ENCODE results near the gene HEPN1.

HEPN1 gene

GRCh38 chr11:124918950-124919349 lies at the start of gene HEPN1:
Gene HEPN1, plus strand, starts transcription at chr11:124919250.
- no peak for DNase-seq (ENCODE audit: low read depth)
- no peak for TF ChIP-seq POLR2A (IDR thresholded peaks at IDR 0.05; ENCODE audit: extremely low read depth, insufficient read length)
- no peak for TF ChIP-seq MYC (IDR thresholded peaks at IDR 0.05; ENCODE audit: low read depth, low read length)
- no peak for TF ChIP-seq MAX (IDR thresholded peaks at IDR 0.05; ENCODE audit: low read depth, low read length)
- H3K4me3 ChIP-seq (ENCODE audit: low read depth, low read length): no peak within 1 kb of the TSS

GRCh38 chr11:124869331-124869730 lies 49.7 kb upstream of the HEPN1 start:
- no peak overlapping the region for H3K4me3 ChIP-seq (ENCODE audit: low read depth, low read length)
- TF ChIP-seq MYC (IDR thresholded peaks at IDR 0.05; ENCODE audit: low read depth, low read length) (no peak), POLR2A (IDR thresholded peaks at IDR 0.05; ENCODE audit: extremely low read depth, insufficient read length) (no peak), MAX (IDR thresholded peaks at IDR 0.05; ENCODE audit: low read depth, low read length) (no peak)
- TF ChIP-seq, protein P1, sequence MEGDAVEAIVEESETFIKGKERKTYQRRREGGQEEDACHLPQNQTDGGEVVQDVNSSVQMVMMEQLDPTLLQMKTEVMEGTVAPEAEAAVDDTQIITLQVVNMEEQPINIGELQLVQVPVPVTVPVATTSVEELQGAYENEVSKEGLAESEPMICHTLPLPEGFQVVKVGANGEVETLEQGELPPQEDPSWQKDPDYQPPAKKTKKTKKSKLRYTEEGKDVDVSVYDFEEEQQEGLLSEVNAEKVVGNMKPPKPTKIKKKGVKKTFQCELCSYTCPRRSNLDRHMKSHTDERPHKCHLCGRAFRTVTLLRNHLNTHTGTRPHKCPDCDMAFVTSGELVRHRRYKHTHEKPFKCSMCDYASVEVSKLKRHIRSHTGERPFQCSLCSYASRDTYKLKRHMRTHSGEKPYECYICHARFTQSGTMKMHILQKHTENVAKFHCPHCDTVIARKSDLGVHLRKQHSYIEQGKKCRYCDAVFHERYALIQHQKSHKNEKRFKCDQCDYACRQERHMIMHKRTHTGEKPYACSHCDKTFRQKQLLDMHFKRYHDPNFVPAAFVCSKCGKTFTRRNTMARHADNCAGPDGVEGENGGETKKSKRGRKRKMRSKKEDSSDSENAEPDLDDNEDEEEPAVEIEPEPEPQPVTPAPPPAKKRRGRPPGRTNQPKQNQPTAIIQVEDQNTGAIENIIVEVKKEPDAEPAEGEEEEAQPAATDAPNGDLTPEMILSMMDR (IDR thresholded peaks at IDR 0.05; ENCODE audit: low read depth, low read length): no peak
- DNase-seq (ENCODE audit: low read depth): no peak

DNA sequence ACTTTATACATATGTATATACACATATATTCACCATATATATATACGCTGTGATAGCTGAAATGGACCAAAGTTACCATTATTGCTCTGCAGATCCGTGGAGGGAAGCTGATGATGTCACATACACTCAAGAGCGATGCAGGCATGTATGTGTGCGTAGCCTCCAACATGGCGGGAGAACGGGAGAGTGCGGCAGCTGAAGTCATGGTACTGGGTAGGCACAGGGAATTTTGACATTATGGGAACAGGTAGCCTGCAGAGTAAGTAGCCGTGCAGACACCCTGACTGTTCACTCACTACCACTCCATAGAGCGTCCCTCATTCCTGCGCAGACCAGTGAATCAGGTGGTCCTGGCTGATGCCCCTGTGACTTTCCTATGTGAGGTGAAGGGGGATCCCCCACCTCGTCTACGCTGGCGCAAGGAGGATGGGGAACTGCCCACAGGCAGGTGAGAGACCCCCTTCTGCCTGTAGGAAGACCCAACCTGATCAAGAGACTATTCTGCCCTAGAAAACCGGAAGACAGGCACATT lies 49.1 kb upstream of the HEPN1 start:
- TF ChIP-seq MAX (IDR thresholded peaks at IDR 0.05; ENCODE audit: low read depth, low read length) (no peak), MYC (IDR thresholded peaks at IDR 0.05; ENCODE audit: low read depth, low read length) (no peak), POLR2A (IDR thresholded peaks at IDR 0.05; ENCODE audit: extremely low read depth, insufficient read length) (no peak)
- TF ChIP-seq, protein P1 (IDR thresholded peaks at IDR 0.05; ENCODE audit: low read depth, low read length): no peak
- no peak for DNase-seq (ENCODE audit: low read depth)
- no peak overlapping the region for H3K4me3 ChIP-seq (ENCODE audit: low read depth, low read length)

GRCh38 chr11:124870430-124870829 lies 48.6 kb upstream of the HEPN1 start:
- TF ChIP-seq MAX (IDR thresholded peaks at IDR 0.05; ENCODE audit: low read depth, low read length) (no peak), MYC (IDR thresholded peaks at IDR 0.05; ENCODE audit: low read depth, low read length) (no peak)
- TF ChIP-seq, protein P1 (IDR thresholded peaks at IDR 0.05; ENCODE audit: low read depth, low read length): no peak
- no peak overlapping the region for H3K4me3 ChIP-seq (ENCODE audit: low read depth, low read length)

DNA sequence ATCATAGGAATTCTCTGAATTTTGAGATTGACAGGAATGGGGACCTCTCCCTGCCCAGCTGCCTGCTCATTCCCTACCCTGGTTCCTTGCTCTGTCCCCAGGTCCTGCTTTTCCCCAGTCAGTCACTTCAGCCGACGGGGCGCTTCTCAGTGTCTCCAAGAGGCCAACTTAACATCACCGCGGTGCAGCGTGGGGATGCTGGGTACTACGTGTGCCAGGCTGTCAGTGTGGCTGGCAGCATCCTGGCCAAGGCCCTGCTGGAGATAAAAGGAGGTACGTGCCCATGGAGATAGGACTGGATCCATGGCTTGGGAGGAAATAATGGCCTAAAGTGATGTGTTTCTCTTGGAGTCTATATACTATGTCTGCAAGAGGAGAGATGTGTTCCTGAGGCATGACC lies 46.8 kb upstream of the HEPN1 start:
- TF ChIP-seq, protein P1 (IDR thresholded peaks at IDR 0.05; ENCODE audit: low read depth, low read length): no peak
- TF ChIP-seq POLR2A (IDR thresholded peaks at IDR 0.05; ENCODE audit: extremely low read depth, insufficient read length) (no peak), MAX (IDR thresholded peaks at IDR 0.05; ENCODE audit: low read depth, low read length) (no peak)
- DNase-seq (ENCODE audit: low read depth): no peak
- H3K4me3 ChIP-seq (ENCODE audit: low read depth, low read length): no peak overlapping the region

More at GRCh38 chr11:124870430-124870829, 48.6 kb upstream of the HEPN1 start:
- DNase-seq (ENCODE audit: low read depth): no peak

GRCh38 chr11:124872741-124873140 lies 46.3 kb upstream of the HEPN1 start:
- TF ChIP-seq, protein P1 (IDR thresholded peaks at IDR 0.05; ENCODE audit: low read depth, low read length): no peak
- no peak for TF ChIP-seq MAX (IDR thresholded peaks at IDR 0.05; ENCODE audit: low read depth, low read length)
- TF ChIP-seq POLR2A (IDR thresholded peaks at IDR 0.05; ENCODE audit: extremely low read depth, insufficient read length): no peak
- no peak for TF ChIP-seq MYC (IDR thresholded peaks at IDR 0.05; ENCODE audit: low read depth, low read length)
- H3K4me3 ChIP-seq (ENCODE audit: low read depth, low read length): no peak overlapping the region
- no peak for DNase-seq (ENCODE audit: low read depth)
